GM13976 (cell line): ENCODE measurements around the gene MEGF11.

Source experiments
- DNase-seq: peaks from one replicate; pipeline ENCODE4 v3.0.0; 2012; ENCODE audit warnings: low spot score
- CTCF ChIP-seq: IDR thresholded peaks from 2 replicates; pipeline ENCODE4 v1.5.1; 2012; ENCODE audit warnings: borderline replicate concordance, mild to moderate bottlenecking; ENCODE audit not compliant: insufficient read depth; ENCODE audit errors: extremely low read depth, missing control alignments, control extremely low read depth
- in situ Hi-C: fragments of 300-500 bp; cut with MboI; formaldehyde crosslinking; loops from one replicate; pipeline ENCODE4 v1.12.0; 2022; ENCODE audit warnings: low sequenced_read_pairs, mixed read lengths, inconsistent platforms; ENCODE audit not compliant: unreplicated experiment

Gene MEGF11

GRCh38 chr15:66107070-66107469, 146.5 kb downstream of the MEGF11 start:
- DNase-seq: no peak
- in situ Hi-C loops: no loop called here
- no peak for TF ChIP-seq CTCF

GRCh38 chr15:66105286-66106265, 148.0 kb downstream of the MEGF11 start:
- in situ Hi-C loops: no loop called here
- no peak for DNase-seq
- no peak for TF ChIP-seq CTCF

GRCh38 chr15:66103293-66103590, 150.3 kb downstream of the MEGF11 start:
- no peak for DNase-seq
- in situ Hi-C loops: no loop called here
- TF ChIP-seq CTCF: no peak

- no peak for DNase-seq
- in situ Hi-C loops: no loop called here
- TF ChIP-seq CTCF: no peak
These were observed 150.8 kb downstream of the MEGF11 start for GRCh38 chr15:66102563-66103292.

GRCh38 chr15:66101715-66102395, 151.7 kb downstream of the MEGF11 start:
- TF ChIP-seq CTCF: no peak
- DNase-seq: no peak
- in situ Hi-C loops: no loop called here

GRCh38 chr15:66100761-66101160, 152.8 kb downstream of the MEGF11 start:
- no peak for DNase-seq
- TF ChIP-seq CTCF: no peak
- in situ Hi-C loops: no loop called here
